ENCODE results near the gene FBXL5.

FBXL5 gene

GRCh38 chr4:15681372-15682241 is 26.4 kb upstream of the FBXL5 start, which contains the start of gene FAM200B:
TSS of gene FAM200B (plus strand) at chr4:15681827. CDS start at chr4:15686978, 5,151 bp downstream.
- CTCF ChIA-PET = interaction anchor here (0.6 to 1.1 kb wide), 2 partner anchors 12 to 124 kb away, joined by 3 read pairs; no protein-coding TSS in a partner anchor
- no peak for TF ChIP-seq ZNF704 (tag by site-specific recombination; IDR thresholded peaks at IDR 0.05)
- peak; percentile 72 for TF ChIP-seq SP2 (tag by site-specific recombination; IDR thresholded peaks at IDR 0.05)
- TF ChIP-seq ZNF146 (tag by site-specific recombination; IDR thresholded peaks at IDR 0.05) = no peak
- TF ChIP-seq ZNF518A (tag by site-specific recombination; conservative IDR thresholded peaks at IDR 0.05; ENCODE audit: low read depth) = peak; percentile 26; the same call in 1 of the 2 replicates
- peak; percentile 44 for TF ChIP-seq ZNF629 (tag by site-specific recombination; IDR thresholded peaks at IDR 0.05)
- TF ChIP-seq ZNF280C (tag by site-specific recombination; IDR thresholded peaks at IDR 0.05) = no peak
- TF ChIP-seq ZNF18 (tag by site-specific recombination; IDR thresholded peaks at IDR 0.05) = no peak
- TF ChIP-seq GLI4 (tag by site-specific recombination; IDR thresholded peaks at IDR 0.05) = 0 out of 2 replicates have a peak, but pooled peaks have one; percentile 46
- peak; percentile 62 for TF ChIP-seq GLIS1 (tag by site-specific recombination; IDR thresholded peaks at IDR 0.05)
- TF ChIP-seq HOXC10 (CRISPR knock-in tag; IDR thresholded peaks at IDR 0.05) = 0 out of 2 replicates have a peak, but pooled peaks have one; percentile 63
- TF ChIP-seq FEZF1 (tag by site-specific recombination; IDR thresholded peaks at IDR 0.05) = no peak
- TF ChIP-seq WT1 (tag by site-specific recombination; IDR thresholded peaks at IDR 0.05) = 0 out of 2 replicates have a peak, but pooled peaks have one; percentile 16
- TF ChIP-seq ZBTB26 (tag by site-specific recombination; optimal IDR thresholded peaks at IDR 0.05) = peak; percentile 43
- no peak for TF ChIP-seq ZBTB49 (tag by site-specific recombination; IDR thresholded peaks at IDR 0.05; ENCODE audit: low read depth)
- 0 out of 2 replicates have a peak, but pooled peaks have one; percentile 35 for TF ChIP-seq REPIN1 (tag by site-specific recombination; IDR thresholded peaks at IDR 0.05; ENCODE audit: low read depth)
- no peak for TF ChIP-seq ZNF548 (tag by site-specific recombination; IDR thresholded peaks at IDR 0.05)
- TF ChIP-seq ZNF157 (tag by site-specific recombination; IDR thresholded peaks at IDR 0.05) = no peak
- TF ChIP-seq ZNF341 (tag by site-specific recombination; IDR thresholded peaks at IDR 0.05; ENCODE audit: low read depth) = peak; percentile 50
- no peak for TF ChIP-seq ZNF16 (tag by site-specific recombination; IDR thresholded peaks at IDR 0.05; ENCODE audit: low read depth)
- no peak for TF ChIP-seq ZNF555 (tag by site-specific recombination; conservative IDR thresholded peaks at IDR 0.05)
- TF ChIP-seq ZNF223 (tag by site-specific recombination; IDR thresholded peaks at IDR 0.05) = peak; percentile 85; the same call in 1 of the 2 replicates
- 0 out of 2 replicates have a peak, but pooled peaks have one; percentile 26 for TF ChIP-seq ZNF792 (tag by site-specific recombination; IDR thresholded peaks at IDR 0.05)

More at GRCh38 chr4:15681372-15682241, 26.4 kb upstream of the FBXL5 start, which contains the start of gene FAM200B:
- Histone ChIP-seq H3K4me1 (ENCODE audit: control insufficient read depth, insufficient read depth, low read length) (no peaks in the 10 kb centered on the region), H3K4me3 (ENCODE audit: low read depth, low read length) (peak within 1 kb of the TSS; percentile 84), H3K27ac (ENCODE audit: extremely low read depth, low read depth, low read length) (peak within 1 kb of the TSS; percentile 94), H3K36me3 (ENCODE audit: control insufficient read depth in 2 of 2, insufficient read depth in 1 of 2, low read length in 2 of 2) (peaks cover 0 to 27% of the 10 kb centered on the region in 2 experiments; a peak in 1 of 3 replicates), H3K9me3 (ENCODE audit: control insufficient read depth, insufficient read depth, low read depth, low read length) (no peaks in the 10 kb centered on the region)
- POLR2A ChIA-PET = interaction anchor here (0.6 to 2.3 kb wide), 14 partner anchors 9 to 211 kb away, joined by 3 to 18 read pairs (median 4); partner anchors contain the start of genes CC2D2A and FBXL5
